Erythroblast (primary cell): ENCODE data around the gene LRMDA.

Experiments used
- GATA1 ChIP-seq: IDR thresholded peaks from 2 replicates; pipeline ENCODE4 v1.6.1; 2011; ENCODE audit warnings: low read depth, mild to moderate bottlenecking, control low read depth, low read length, moderate library complexity
- POLR2A ChIP-seq: IDR thresholded peaks from 2 replicates; pipeline ENCODE4 v1.6.1; 2011; ENCODE audit warnings: mild to moderate bottlenecking, low read length

GRCh38 chr10:76012716-76013327 is 581.4 kb downstream of the LRMDA start:
- TF ChIP-seq POLR2A (no peak), GATA1 (no peak)
